Motor neuron (in vitro differentiated cells): ENCODE data around the gene FJX1. TPM values are rescaled to one million over a fixed set of nuclear protein-coding genes. Genes with fewer than 3 reads are reported as not detected.
A peak's percentile ranks its signal among the peaks of the same experiment; 100 is the strongest.

Experiments used
- ATAC-seq, 8 experiments: fragments of 200-7000 bp; cut with Tn5 transposase; replicated peaks in 6 of 8; 2 replicates each; pipeline ENCODE4 v1.8.0; 2021; ENCODE audit warnings: mild to moderate bottlenecking in 8 of 8, moderate library complexity in 8 of 8
- H3K27ac ChIP-seq, 2 donors: fragments of 250-450 bp; sonication (Bioruptor Pico); 2 replicates each; pipeline ENCODE4 v1.9.0; 2021; ENCODE audit warnings: antibody characterized with exemption in 2 of 2, mild to moderate bottlenecking in 2 of 2, moderate library complexity in 1 of 2
- H3K4me1 ChIP-seq, 2 donors: fragments of 250-450 bp; sonication (Bioruptor Pico); replicated peaks in 1 of 2; 2 replicates each; pipeline ENCODE4 v1.6.1; 2021; ENCODE audit warnings: antibody characterized with exemption in 2 of 2, mild to moderate bottlenecking in 2 of 2, moderate library complexity in 1 of 2
- H3K4me3 ChIP-seq, 5 donors: fragments of 250-450 bp; sonication (Bioruptor Pico); 2 replicates each; pipeline ENCODE4 v1.9.0; 2021; ENCODE audit warnings: antibody characterized with exemption in 5 of 5, mild to moderate bottlenecking in 5 of 5, moderate library complexity in 4 of 5
- WGBS, 10 experiments: fragments of 450-650 bp; shearing (Covaris generic); methylation state at CpG; one replicate each; pipeline ENCODE4 v1.0.0; 2022; 5-methylcytosine and 5-hydroxymethylcytosine counted together
- in situ Hi-C, 9 experiments: fragments of 400-800 bp; cut with MboI; loops; one replicate each; pipeline ENCODE4 v1.15.0; 2021; ENCODE audit warnings: low sequenced_read_pairs in 9 of 9, low pct_unique_long_range_greater_than_20kb in 2 of 9; ENCODE audit not compliant: unreplicated experiment in 9 of 9
- total RNA-seq, 8 experiments: library from RNA; unstranded; fragments of 300-600 nt; gene quantifications; 2 replicates each; pipeline versions ENCODE4 v1.2.3 to v1.2.4, GENCODE V29; 2022

The FJX1 gene
- 100 to 1,000 TPM in 1 of 8 experiments, 10 to 100 TPM in 5, 1 to 10 TPM in 2; 5.9 to 254 (median 19.8) TPM for total RNA-seq

DNA sequence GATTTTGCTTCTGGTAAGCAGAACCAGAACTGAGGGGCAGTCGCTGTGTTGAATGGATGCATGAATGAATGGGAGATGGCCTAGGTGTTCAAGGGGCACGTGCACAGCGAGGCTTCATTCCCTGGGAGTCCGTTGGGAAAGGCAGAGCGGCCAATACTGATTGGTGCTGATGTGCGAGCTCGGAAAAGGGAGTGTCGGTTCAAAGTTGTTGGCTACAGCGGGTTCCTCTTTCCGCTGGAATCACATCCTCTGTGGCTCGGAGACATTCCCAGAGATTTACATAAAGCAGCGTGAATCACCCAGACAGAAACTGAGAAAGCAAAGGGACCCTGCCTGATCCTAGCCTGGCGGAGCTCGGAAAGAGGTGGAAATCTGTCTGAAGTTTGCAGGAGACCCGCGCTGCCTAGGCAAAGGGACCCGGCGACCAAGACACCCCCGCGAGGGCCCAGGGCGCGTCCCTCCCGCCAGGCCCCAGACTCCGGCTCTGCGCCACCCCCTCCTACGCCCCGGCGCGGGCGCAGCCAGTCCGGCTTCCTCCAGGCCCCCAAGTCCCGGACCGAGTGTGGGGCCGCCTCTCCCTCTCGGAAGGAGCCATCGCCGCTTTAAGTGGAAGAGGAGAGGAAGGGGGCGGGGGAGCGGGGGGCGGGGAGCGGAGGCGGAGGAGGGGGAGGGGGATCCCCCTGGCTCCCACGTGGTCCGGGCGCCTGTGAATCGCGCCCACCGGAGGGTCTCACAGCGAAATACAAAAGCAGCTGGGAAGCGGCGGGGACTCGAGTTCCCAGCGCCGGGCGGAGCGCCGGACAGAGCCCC, at the start of gene FJX1:
Gene FJX1, plus strand, starts transcription at position 774 of the 810 bp plus-strand sequence. CDS start 177 bp downstream, outside the sequence.
- in situ Hi-C loops, result loop anchor here in 7 of 9 experiments (10.0 to 25.0 kb wide), 7 partner anchors 194 to 869 kb away; no protein-coding TSS in a partner anchor
- Histone ChIP-seq H3K4me1 (peaks cover 19 to 24% of the 10 kb centered on the region in 2 donors), H3K27ac (peak within 1 kb of the TSS; percentile 86 to 97), H3K4me3 (peak within 1 kb of the TSS; percentile 58 to 95 (median 91))
- WGBS, 10 experiments, result 0 to 3% (median 1%) methylated on average over 1 to 16 of the region's 57 CpGs; no CpG with 5 or more reads in 3 of the 10 experiments
- peak; percentile 60 to 76 (median 70) for ATAC-seq

- peaks cover 0 to 4% of the 10 kb centered on the region in 2 donors for H3K4me1 ChIP-seq
- WGBS, 10 experiments, result 20 to 88% (median 77%) methylated on average over 1 to 3 of the region's 3 CpGs; no CpG with 5 or more reads in 3 of the 10 experiments
- no peak overlapping the region for H3K4me3 ChIP-seq
- no peak for ATAC-seq
- H3K27ac ChIP-seq, result no peak overlapping the region
- in situ Hi-C loops, result no loop called here
Measured at GRCh38 chr11:35571696-35572095, 46.6 kb upstream of the FJX1 start.

DNA sequence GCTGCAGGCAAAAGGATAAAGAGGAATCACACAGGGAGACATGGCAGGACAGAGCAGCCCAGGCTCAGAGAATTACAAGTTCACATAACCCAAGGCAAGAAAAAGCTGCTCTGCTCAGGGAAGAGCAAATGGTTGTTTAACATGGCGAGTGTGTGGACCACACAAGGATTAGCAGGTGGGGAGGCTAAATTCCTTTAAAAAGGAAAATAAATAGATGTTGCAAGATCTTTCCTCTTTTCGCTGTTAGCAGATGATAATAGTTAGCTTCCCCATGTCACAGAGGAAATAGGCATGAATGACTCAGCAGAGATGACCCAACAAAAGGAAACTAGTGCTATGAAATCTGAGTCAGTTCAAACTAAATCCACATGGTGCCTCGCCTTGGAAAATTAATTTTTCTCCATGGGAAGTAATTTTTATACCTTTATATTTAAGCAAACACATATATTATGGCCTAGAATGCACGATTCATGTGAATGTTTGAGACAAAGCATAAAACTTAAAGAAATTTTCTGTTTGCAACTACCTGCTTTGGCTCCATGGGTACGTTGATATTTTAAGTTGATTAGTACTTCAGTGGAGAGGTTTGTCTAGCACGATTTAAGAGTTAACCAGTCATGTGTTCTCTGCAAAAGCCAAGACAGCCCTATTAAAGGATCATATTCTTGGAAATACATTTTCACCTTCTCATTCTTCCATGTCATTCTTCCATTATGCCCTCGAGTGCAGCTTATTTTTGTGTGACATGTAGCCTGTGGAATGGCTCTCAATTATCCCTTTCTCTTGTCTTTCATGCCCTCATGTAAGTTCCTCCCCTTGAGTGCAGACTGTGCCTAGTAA, 38.5 kb upstream of the FJX1 start:
- Histone ChIP-seq H3K27ac (no peak overlapping the region), H3K4me1 (no peaks in the 10 kb centered on the region), H3K4me3 (no peak overlapping the region)
- in situ Hi-C loops, result no loop called here
- peak in 5 of 8 experiments; percentile 59 to 91 (median 66) for ATAC-seq
- 13 to 100% (median 76%) methylated on average over 1 to 7 of the region's 7 CpGs for WGBS, 10 experiments

- Histone ChIP-seq H3K4me3 (no peak overlapping the region), H3K27ac (no peak overlapping the region), H3K4me1 (peaks cover 0 to 3% of the 10 kb centered on the region in 2 donors)
- in situ Hi-C loops, result no loop called here
- ATAC-seq, result no peak
- 91 to 100% (median 100%) methylated on average over 1 to 2 of the region's 2 CpGs; no CpG with 5 or more reads in 5 of the 10 experiments for WGBS, 10 experiments
Measured at GRCh38 chr11:35580397-35580781, 37.9 kb upstream of the FJX1 start.

GRCh38 chr11:35582033-35582432, 36.2 kb upstream of the FJX1 start:
- in situ Hi-C loops, result no loop called here
- no peak overlapping the region for H3K27ac ChIP-seq
- H3K4me3 ChIP-seq, result no peak overlapping the region
- peak in 1 of 8 experiments; percentile 18 for ATAC-seq
- peaks cover 9 to 11% of the 10 kb centered on the region in 2 donors for H3K4me1 ChIP-seq
- 40 to 100% (median 80%) methylated on average over 1 of the region's 1 CpG; no CpG with 5 or more reads in 7 of the 10 experiments for WGBS, 10 experiments

DNA sequence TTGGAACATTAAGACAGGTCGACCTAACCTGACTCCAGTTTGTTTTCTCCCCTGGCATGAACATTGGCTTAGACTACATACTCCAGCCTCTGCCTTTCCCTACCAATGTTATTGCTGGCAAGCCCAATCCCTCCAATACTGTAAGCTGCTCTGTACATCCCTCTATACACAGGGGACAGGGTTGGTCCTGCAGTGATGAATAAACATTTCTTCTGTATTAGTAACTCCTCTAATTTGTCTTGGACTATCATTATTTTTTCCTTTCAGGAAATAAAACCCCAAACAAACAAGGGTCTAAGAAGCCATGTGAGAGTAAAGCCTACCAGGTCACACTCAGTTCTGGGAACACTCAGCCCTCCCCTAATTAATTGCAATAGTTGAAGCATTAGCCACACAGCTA, 35.1 kb upstream of the FJX1 start:
- Histone ChIP-seq H3K4me1 (peaks cover 9 to 11% of the 10 kb centered on the region in 2 donors), H3K4me3 (no peak overlapping the region), H3K27ac (no peak overlapping the region)
- in situ Hi-C loops, result no loop called here
- ATAC-seq, result peak in 2 of 8 experiments; percentile 37 to 46
- WGBS, 10 experiments, result 0 to 100% (median 33%) methylated on average over 1 of the region's 1 CpG; no CpG with 5 or more reads in 5 of the 10 experiments

- ATAC-seq, result no peak
- in situ Hi-C loops, result no loop called here
- no peak overlapping the region for H3K27ac ChIP-seq
- peaks cover 9 to 11% of the 10 kb centered on the region in 2 donors for H3K4me1 ChIP-seq
- no peak overlapping the region for H3K4me3 ChIP-seq
- WGBS, 10 experiments, result 71 to 100% (median 100%) methylated on average over 1 of the region's 1 CpG; no CpG with 5 or more reads in 5 of the 10 experiments
Measured at GRCh38 chr11:35583843-35584242, 34.4 kb upstream of the FJX1 start.

DNA sequence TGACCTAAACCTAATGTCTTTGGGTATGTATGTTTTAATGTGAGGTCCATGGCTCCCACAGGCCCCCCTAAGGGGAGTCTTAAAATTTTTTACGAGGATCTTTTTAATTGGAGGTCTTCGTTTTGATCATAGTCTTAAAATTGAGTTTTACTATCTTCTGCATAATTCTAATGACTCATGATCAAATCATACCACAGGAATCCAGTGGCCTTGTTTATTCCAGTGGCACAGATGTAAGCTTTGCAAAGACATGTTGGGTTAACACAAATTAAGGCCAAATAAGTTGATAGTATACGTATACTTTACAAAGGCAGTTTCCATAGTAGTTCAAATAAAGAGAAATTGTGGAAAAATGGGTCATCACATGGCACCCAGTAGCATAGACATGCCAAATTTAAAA, 33.9 kb upstream of the FJX1 start:
- in situ Hi-C loops, result no loop called here
- H3K27ac ChIP-seq, result no peak overlapping the region
- peaks cover 9 to 11% of the 10 kb centered on the region in 2 donors for H3K4me1 ChIP-seq
- H3K4me3 ChIP-seq, result no peak overlapping the region
- no peak for ATAC-seq
- 0 to 100% (median 93%) methylated on average over 2 to 3 of the region's 3 CpGs; no CpG with 5 or more reads in 1 of the 10 experiments for WGBS, 10 experiments

GRCh38 chr11:35585416-35585815, 32.8 kb upstream of the FJX1 start:
- WGBS, 10 experiments, result 57 to 93% (median 83%) methylated on average over 1 to 5 of the region's 5 CpGs; no CpG with 5 or more reads in 1 of the 10 experiments
- Histone ChIP-seq H3K27ac (no peak overlapping the region), H3K4me3 (no peak overlapping the region), H3K4me1 (peaks cover 9 to 11% of the 10 kb centered on the region in 2 donors)
- peak in 3 of 8 experiments; percentile 18 to 74 (median 26) for ATAC-seq
- in situ Hi-C loops, result no loop called here

DNA sequence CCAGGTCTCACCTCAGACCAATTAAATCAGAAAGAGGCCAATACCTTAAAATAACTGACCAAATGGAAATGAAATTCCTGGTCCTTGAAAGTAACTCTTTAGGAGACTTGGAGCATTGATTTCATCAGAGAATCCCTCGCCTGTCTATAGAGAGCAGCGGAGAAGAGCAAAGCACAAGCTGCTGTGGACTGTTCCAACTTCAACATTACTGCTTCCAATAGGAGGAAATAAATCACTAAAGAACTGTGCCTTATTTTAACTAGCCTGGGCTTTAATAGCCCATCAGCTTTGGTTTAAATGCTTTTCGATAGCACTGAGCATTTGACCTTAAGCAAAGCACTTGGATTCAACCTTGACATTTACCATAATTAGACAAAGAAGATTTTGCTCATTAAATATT, 32.0 kb upstream of the FJX1 start:
- Histone ChIP-seq H3K4me1 (peaks cover 9 to 11% of the 10 kb centered on the region in 2 donors), H3K4me3 (no peak overlapping the region), H3K27ac (no peak overlapping the region)
- in situ Hi-C loops, result no loop called here
- peak in 2 of 8 experiments; percentile 29 to 51 for ATAC-seq
- 67 to 100% (median 91%) methylated on average over 1 to 3 of the region's 3 CpGs; no CpG with 5 or more reads in 2 of the 10 experiments for WGBS, 10 experiments

DNA sequence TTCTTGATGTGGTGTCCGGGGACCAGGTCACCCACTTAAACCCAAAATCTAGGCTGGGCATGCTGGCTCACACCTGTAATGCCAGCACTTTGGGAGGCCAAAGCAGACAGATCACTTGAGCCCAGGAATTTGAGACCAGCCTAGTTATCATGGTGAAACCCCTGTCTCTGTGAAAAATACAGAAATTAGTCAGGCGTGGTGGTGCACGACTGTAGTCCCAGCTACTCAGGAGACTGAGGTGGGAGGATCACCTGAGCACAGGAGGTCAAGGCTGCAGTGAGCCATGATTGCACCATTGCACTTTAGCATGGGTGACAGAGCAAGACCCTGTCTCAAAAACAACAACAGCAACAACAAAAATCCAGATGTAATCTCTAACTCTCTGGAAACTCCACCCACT, 30.3 kb upstream of the FJX1 start:
- Histone ChIP-seq H3K27ac (no peak overlapping the region), H3K4me1 (peaks cover 9 to 11% of the 10 kb centered on the region in 2 donors), H3K4me3 (no peak overlapping the region)
- WGBS, 10 experiments, result 71 to 100% (median 100%) methylated on average over 1 to 3 of the region's 3 CpGs; no CpG with 5 or more reads in 3 of the 10 experiments
- ATAC-seq, result no peak
- in situ Hi-C loops, result no loop called here

- Histone ChIP-seq H3K27ac (no peak overlapping the region), H3K4me1 (peaks cover 9 to 11% of the 10 kb centered on the region in 2 donors), H3K4me3 (no peak overlapping the region)
- in situ Hi-C loops, result no loop called here
- 10 to 100% (median 53%) methylated on average over 2 to 4 of the region's 4 CpGs; no CpG with 5 or more reads in 4 of the 10 experiments for WGBS, 10 experiments
- peak in 2 of 8 experiments; percentile 73 to 82 for ATAC-seq
Measured at GRCh38 chr11:35588627-35589026, 29.6 kb upstream of the FJX1 start.
